ENCODE data around the gene CD47.

CD47 gene

DNA sequence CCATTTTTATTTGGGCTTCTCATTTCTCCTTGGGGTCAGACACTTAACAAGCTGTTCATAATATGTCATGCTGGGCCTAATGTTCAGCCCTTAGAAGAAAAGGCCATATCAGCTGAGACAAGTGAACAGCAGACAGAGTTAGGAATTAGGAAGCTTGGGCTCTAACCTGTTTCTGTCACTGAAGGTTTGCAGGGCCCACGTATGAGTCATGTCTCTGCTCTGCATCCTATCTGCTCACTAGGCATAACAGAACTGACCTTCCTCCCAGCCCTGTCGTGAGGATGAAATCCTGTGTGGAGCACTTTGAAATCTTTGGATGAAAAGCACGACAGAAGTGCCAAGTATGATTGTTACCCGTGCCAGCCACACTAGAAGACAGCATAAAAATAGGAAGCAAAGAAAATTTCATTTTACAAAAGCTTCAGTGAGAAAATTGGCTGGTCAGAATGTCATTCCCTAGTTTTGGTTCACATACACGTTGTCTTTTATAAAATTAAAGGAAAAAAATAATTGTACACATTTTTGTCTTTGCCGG is 26.5 kb upstream of the CD47 start:
- DNase-seq (ENCODE audit: low read depth in 3 of 3): no peak

DNA sequence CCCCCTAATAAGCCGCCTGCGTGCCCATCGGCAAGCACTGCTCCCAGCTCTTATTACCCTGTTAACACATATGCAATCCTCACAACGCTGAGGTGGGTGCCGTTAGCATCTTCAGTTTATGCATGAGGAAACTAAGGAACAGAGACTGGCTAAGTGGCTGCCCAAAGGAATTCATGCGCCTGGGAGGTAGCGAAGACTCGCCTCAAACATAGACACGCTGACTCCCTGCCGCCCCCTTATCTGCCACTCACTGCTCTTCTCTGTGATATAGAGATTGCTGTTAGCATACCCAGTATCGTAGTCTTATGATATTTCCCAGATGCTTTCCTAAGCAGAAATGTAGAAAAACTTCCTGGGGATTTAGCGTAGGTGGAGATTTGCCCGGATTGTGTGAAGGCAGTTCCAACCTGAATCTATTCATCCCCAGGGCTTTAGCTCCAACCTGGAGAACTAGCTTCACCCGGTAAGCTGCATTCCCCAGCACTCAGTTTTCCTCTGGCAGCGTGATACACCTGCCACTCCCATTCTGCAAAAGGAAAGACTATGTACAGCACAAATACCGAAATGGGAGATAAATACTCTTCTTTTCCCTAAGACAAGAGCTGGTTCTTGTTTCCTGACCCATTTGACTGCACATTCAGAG is 23.7 kb upstream of the CD47 start:
- DNase-seq (ENCODE audit: low read depth in 3 of 3): no peak

DNA sequence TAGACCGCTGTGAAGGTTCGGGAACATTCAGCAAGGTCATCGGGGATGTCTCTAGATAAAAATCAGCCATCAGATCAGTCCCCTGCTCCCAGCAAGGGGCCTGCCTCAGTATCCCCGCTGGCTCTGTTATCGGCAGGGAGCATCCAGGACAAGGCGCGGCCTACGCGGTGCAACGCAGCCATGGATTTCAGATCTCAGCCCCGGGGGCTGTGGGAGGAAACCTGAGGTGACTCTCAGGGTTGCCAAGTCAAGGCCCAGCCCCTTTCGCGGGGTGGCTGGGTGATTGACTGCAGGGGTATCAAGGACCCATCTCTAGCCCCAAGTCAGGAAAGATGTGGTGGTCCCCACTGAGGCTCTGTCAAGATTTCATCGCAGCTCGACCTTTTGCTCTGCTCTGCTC is 23.1 kb upstream of the CD47 start:
- no peak for DNase-seq (ENCODE audit: low read depth in 3 of 3)

DNA sequence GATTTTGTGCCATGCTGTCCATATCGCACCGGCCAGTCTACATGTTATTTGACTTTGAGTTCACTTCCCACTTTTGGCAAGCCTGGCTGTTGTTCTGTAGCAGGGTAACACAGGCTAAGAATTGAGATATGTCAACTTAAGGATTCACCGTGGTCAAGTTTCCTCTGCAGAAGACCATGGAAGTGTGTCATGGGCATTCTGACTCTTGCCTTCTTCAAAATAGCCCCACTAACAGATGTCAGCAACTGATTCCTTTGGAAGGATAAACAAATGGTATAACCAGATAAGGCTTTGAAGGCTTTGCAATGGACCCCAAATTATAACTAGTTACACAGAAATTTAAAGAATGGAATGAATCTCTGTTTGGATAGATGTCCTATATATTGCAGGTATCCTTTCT is 20.1 kb upstream of the CD47 start:
- DNase-seq (ENCODE audit: low read depth in 3 of 3): no peak

DNA sequence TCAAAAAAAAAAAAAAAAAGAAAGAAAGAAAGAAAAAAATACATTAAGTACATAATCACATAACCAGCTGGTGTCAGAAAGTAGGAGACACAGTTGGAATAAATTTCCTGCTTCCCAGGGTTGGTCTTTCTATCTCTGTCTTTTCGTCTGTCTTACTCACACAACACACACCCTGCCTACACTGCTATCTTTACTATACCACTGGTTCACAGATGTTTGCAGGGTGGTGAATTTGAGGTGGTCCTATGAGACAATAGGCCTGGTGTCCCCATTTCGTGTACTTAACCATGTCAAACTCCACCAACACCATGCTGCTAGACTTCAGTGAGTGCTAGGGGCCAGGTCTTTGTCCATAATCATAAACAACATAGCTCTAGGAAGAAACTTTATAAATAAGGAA is 17.6 kb upstream of the CD47 start:
- DNase-seq (ENCODE audit: low read depth in 3 of 3): no peak

DNA sequence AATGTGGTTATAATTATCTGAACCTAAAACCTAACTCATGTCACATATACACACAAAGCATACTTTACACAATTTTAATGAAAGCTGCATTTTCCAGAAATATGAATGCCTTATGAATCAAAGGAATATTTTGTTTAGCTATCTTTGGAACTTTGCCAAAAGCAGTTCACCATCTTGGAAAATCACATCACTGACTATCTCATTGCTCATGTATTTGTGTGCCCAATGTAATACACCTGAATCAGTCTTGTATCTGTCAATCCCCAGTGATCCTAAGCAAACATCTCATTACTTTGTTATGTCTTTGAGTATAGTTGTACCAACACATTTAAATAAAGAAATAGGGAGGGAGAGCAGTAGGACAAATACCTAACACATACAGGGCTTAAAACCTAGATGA is 15.6 kb upstream of the CD47 start:
- DNase-seq (ENCODE audit: low read depth in 3 of 3): no peak

DNA sequence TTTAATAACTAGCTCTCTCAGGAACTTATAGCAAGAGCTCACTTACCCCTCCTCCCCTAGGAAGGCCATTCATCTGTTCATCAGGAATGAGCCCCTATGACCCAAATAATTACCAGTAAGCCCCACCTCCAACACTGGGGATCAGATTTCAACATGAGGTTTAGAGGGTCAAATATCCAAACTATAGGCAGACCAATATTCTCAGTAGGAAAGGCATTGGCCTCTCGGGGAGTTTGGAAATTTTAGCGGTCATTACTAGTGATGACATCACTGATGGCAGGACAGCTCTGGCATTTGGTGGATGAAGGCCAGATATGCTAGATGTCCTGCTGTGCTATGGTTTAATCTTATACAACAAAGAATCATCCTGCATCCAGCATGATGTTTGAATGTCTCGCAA is 15.2 kb upstream of the CD47 start:
- no peak for DNase-seq (ENCODE audit: low read depth in 3 of 3)

DNA sequence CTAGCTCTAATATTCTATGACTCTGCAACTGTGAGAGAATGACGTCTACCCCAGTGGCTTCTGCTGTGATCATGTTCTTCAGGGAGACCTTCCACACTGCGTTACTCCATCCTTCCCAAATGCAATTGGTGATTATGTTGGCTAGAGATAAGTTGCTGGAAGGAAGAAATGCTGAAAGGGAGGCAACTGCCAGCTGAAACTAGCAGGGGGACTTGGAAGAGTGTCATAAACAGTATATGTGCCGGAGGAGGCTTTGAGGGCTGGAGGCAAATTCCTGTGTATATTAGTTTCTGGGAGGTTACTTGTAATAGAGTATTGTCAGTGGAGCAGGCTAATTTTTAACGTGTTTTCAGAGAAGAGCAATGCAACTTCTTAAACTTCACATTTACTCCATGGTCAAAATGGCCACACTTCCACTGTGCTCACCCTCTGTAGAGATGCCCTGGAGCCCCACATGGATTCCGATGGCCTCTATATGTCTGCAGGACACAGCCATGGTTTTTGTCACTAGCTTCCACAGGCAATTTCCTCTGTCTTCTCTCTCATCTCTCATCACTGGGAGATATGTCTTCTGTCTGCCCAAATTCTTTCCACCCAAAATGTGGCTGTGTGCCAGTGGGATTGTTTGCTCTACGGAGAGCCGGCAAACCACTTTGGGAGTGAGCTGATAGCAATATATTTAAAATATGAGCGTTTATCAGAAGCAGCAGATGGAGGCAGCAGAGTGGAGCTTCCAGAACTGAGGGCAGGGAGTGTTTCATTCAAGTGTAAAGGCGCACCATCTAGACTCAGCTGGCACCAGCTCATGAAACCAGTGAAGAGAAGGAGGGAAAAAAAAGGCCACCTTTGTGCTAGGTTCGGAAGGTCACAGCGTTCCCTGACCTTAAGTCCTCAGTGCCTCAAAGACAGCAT is 13.3 kb upstream of the CD47 start:
- DNase-seq (ENCODE audit: low read depth in 3 of 3): no peak

DNA sequence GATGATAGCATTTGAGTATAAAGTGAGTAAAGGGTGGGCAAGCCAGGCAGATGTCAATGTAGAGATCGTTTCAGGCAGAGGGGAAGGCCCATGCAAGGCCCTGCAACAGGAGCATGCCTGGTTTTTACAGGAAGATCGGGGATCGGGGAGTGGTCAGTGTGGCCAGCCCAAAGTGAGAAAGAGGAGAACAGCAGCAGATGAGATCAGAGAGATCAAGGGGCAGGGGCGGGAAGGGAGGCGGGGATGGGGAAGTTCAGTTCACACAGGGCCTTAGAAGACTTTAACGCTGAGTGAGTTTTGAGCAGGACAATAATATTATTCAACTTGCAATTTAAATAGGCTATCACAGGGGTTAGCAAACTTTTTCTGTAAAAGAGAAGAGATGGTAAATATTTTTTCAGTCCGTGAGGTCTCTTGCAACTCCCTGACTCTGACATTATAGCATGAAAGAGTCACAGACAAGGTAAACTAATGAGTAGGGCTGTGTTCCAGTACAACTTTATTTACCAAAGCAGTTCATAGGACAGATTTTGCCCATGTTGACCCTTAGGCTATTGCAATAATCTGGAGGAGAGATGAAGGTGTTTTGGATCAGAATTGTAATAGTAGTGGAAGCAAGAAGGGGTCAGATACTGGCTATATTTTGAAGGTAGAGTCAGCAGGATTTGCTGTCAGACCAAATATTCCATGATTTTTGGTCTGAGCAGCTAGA is 12.4 kb upstream of the CD47 start:
- DNase-seq (ENCODE audit: low read depth in 3 of 3): no peak

DNA sequence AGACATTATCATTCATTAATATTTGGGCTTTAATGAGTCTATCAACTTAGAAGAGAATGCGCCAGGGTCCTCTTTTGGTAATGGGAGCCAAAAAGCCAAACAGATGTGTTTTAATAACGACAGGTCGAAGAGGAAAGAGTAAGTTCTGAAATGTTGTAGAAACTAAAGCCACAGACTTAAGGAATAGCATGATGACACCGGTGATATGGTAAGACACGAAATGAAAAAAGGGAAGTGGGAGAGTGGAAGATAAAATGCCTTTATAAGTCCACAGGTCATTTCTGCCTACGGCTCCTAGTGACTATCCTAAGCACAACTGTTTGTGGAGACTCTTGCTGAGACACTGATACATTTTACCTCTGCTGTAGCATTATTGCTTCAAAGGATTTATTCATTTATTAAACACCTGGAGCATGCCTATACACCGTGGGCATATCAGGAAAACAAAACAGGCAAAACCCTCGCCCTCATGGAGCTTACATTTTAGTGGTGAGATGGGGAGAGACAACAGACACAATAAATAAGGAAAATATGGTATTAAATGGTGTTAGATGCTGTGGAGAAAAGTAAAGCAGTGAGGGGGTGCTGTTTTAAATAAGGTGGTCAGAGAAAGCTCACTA is 11.7 kb upstream of the CD47 start:
- DNase-seq (ENCODE audit: low read depth in 3 of 3): no peak

DNA sequence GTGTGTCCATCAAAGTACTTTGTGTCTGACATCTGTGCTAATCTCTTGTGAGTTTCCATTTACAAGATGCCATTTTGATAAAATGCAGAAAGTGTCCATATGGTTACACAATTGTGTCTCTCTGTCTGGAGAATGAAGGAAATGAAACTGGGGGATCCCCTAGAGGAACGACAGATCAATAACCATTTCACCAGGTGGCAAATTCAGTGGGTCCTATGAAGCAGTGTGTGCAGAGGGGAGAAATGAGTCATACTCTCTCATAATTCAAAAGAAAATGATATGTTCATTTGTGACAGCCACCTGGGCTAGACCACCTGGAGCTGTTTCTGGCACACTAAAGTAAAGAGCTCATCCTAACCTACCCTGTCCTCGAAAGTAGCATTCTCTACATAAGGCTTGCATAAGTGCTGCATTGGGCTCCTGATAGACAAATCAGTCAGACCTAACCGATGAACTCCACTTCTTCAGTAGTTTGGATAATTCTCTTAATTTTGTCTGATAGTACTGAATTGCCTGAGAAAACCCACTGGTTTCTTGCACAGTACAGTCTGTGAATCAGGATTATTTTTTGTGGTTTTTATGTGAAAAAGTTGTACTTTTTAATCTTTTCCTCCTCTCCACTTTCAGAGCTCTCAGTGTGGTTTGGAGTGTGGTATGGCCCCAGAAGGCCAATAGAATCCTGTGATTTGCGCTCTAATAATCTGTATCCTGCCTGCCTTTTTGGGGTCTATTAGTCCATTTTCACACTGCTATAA is 10.3 kb upstream of the CD47 start:
- no peak for DNase-seq (ENCODE audit: low read depth in 3 of 3)

DNA sequence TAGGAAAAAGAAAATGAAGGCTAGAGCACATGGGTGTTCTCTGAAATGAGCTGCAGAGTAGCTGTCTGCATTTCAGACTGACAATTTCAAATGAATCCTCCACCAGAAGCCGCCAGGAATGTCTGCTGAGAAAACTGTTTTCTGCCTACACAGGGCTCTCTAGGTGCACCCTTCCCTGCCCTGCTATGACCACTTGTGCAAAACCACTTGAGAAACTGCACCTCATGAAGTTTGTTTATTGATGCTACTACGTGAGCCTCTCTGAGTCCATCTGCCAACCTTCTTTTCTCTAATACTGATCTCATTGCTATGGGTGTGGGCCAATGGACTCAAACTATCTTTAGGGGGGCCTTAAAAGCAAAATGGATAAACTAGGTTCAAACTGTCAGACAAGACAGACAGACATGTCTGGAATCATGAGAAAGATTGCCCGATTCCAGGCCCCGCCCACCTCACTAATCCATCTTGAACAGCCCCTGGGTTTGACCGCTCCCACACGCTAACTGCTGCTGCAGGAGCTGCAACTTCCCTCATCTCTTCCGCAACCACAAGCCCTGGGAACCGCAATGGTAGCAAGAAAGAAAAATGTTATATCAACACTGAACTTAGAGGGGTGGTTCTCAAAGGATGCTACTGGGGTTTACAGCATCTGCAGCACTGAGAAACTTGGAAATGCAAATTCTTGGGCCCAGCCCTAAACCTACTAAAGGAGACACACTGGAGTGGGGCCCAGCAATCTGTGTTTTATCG is 9.0 kb upstream of the CD47 start:
- DNase-seq (ENCODE audit: low read depth in 3 of 3): no peak

DNA sequence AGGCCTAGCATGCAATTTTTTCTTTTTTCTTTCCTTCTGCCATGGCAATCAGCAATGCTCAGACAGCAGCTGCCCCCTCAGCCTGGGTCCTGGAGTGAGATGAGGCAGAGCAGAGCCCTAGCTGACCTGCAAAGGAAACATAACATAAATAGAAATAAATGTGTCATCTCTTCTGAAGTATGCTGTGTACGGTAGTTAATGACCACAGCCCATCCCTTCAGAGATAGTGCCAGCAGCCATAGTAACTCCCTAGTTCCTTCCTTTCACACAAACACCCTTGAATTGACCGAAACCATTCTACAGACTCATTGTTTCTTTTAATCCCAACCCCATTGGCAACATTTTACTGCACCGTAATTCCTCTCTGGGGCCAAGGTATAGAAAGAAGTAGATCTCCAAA is 8.4 kb upstream of the CD47 start:
- no peak for DNase-seq (ENCODE audit: low read depth in 3 of 3)

DNA sequence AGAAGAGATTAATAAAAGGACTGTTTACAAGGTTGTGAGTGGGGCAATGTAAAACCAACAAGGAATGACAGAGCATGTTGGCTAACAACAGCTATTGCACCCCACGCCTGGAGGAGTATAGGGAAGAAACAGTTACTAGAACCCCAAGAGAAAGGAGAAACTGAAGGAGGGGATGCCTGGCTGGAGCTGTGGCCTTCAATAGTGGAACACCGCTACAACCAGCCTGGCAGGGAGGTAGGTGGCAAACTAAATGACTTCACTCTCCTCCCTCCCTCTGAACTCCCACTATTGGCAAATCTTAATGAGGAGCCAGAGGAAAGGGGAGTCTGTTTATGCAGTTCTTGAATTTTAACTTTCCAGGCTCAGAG is 7.2 kb upstream of the CD47 start:
- DNase-seq (ENCODE audit: low read depth in 3 of 3): no peak

DNA sequence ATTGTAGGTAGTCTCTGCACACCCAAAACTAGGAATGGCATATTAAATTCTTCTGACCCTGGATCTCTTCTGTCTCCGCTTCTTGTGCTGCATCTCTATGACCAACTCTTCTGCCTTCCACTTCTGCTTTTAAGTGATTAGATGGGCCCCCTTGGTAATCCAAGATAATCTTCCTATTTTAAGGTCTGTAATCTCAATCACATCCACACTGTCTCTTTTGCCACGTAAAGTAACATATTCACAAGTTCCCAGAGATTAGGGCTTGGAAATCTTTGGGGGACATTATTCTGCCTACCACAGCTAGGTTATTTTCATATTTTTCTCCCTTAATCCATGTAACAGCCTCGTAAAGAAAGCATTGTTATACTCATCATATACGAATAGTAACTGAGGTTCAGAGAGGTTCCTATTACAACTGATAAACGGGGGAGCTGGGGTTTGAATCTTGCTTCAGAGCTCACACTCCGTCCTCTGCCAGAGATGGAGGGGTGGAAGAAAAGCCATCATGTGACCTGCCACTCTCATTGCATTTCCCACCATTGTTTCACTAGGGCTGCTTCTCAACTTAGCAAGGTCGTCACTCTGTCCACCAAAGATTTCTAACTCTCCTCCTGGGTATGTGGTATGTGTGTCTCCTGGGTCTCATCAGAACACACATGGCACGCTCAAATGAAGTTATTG is 6.6 kb upstream of the CD47 start:
- no peak for DNase-seq (ENCODE audit: low read depth in 3 of 3)

DNA sequence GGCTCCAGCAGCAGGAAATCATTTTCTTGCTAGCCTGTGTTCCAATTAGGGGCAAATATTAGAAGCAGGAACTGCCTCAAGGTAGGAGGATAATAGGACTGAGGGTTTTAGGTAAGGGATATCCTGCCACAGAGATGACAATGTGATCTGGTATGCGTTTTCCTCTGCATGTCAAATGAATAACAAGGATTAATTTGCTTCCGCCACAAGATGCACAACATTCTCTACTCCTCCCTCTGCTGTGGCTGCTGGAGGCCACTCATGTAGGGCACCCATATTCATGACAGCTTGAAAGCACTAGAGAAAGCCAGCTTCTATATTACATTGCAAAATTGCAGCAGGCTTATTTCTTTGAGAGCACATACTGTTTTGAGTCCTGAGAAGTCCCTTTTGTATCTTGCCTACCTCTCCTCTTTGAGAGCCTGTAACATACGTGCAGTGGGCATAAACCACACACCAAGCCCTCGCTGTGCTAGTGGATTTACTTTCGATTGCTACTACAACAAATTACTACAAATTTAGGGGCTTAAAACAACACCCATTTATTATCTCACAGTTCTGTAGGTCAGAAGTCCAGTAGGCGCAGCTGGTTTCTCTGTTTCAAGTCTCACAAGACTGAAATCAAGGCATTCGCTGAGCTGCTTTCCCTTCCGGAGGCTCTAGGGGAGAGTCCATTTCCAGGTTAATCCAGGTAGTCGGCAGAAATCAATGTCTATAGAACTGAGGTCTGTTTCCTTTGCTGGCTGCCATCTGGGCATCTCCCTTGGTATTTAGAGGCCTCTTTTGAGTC is 5.9 kb upstream of the CD47 start:
- no peak for DNase-seq (ENCODE audit: low read depth in 3 of 3)

DNA sequence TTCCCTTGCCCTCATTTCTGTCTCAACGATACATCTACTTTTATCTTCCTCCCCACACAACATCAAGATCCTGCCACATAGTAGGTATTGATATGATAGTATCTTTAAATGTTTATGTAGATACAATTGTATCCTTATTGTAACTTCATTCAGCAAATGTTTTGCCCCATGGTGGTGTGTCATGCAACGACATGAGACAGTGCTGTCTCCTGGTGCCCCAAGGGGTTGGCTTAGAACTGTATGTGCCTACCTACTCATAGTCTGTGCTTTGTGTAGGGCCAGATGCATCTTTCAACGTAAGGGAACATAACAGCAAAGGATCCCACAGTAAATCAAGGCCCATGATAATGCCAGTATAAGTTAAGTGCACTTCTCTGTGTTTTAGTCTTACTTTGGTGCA is 2.8 kb upstream of the CD47 start:
- no peak for DNase-seq (ENCODE audit: low read depth in 3 of 3)

DNA sequence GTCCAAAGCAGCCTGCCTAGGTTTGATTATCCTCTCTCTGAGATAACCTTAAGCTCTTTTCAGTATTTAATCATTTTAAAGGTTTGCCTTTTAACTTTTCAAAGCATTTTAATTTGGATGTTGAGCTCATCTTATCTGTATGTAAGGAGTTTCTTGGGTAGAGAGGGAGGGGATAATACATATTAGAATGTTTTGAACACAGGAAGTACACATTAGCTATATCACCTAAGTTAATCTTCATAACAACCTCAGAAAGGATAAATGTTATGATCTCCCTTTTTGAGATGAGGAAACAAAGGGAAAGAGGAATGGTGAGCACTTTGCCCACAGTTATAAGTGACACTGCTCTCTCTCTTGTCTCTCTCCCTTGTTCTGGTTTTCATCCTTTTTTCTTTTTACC is 2.2 kb upstream of the CD47 start:
- no peak for DNase-seq (ENCODE audit: low read depth in 3 of 3)

DNA sequence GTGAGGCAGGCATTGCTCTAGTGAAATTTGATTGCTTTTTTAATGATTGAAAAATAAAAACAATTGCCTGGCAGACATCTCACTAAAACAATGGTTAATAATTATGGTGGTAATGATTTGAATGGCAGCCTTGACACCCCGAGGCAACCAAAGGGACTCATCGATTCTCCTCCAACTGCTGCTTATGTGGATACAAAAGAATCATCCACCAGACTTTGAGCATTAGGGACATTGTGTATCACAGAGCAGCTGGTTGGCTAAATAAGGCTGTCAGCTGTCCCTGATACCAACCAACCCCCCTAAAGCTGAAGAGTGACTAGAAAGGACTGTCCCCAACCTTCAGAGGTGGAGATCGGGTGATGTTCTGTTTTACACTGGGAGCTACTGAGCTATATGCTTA is 1.7 kb upstream of the CD47 start:
- no peak for DNase-seq (ENCODE audit: low read depth in 3 of 3)

Data from stimulated activated CD4-positive, alpha-beta T cell treated with anti-CD3 and anti-CD28 coated beads, TNF-alpha, amount 100 ng/mL, for 24 hours (primary cell).